SKM-1 treated with dmso at 0.1 percent for 144 hours (cell line): ENCODE measurements around the gene GPR155.
"Not testable (repeated sequence)": the region's sequence is repeated elsewhere in the genome, so short reads cannot be mapped to it uniquely, and the experiment has no call there.

Experiments
- DNase-seq: peaks from one replicate; lab custom pipeline; 2025; ENCODE audit not compliant: unreplicated experiment; lab: John Stamatoyannopoulos, UW

The GPR155 gene

GRCh38 chr2:174442546-174443510 lies 44.0 kb downstream of the GPR155 start:
- DNase-seq: no peak

- DNase-seq: no peak
Observed at GRCh38 chr2:174439950-174440349, 46.9 kb downstream of the GPR155 start.

- DNase-seq: no peak
Observed at GRCh38 chr2:174439323-174439722, 47.5 kb downstream of the GPR155 start.

GRCh38 chr2:174438146-174438886 lies 48.5 kb downstream of the GPR155 start:
- DNase-seq: no peak

- no peak for DNase-seq
Observed at GRCh38 chr2:174436351-174436750, 50.5 kb downstream of the GPR155 start.

GRCh38 chr2:174431902-174432301 lies 54.9 kb downstream of the GPR155 start:
- no peak for DNase-seq

- no peak for DNase-seq
Observed at GRCh38 chr2:174430066-174430465, 56.8 kb downstream of the GPR155 start.

GRCh38 chr2:174428214-174428613 lies 58.6 kb downstream of the GPR155 start:
- no peak for DNase-seq

- DNase-seq: no peak
Observed at GRCh38 chr2:174412256-174412655, 74.6 kb downstream of the GPR155 start.

- not testable (repeated sequence) for DNase-seq
Observed at GRCh38 chr2:174410039-174410438, 76.8 kb downstream of the GPR155 start.

GRCh38 chr2:174403628-174404027 lies 83.2 kb downstream of the GPR155 start:
- no peak for DNase-seq

GRCh38 chr2:174400853-174401252 lies 86.0 kb downstream of the GPR155 start:
- no peak for DNase-seq

- DNase-seq: no peak
Observed at GRCh38 chr2:174399171-174399570, 87.7 kb downstream of the GPR155 start.

- no peak for DNase-seq
Observed at GRCh38 chr2:174397773-174398172, 89.1 kb downstream of the GPR155 start.

- no peak for DNase-seq
Observed at GRCh38 chr2:174395969-174396630, 90.7 kb downstream of the GPR155 start.

- DNase-seq: peak; percentile 66
Observed at GRCh38 chr2:174395284-174395968, 91.4 kb downstream of the GPR155 start, which contains the start of gene SCRN3. Gene SCRN3, plus strand, starts transcription at chr2:174395730. Its CDS starts 2,554 bp downstream, at chr2:174398284.

GRCh38 chr2:174392706-174393105 lies 94.1 kb downstream of the GPR155 start:
- DNase-seq: no peak

- DNase-seq: not testable (repeated sequence)
Observed at GRCh38 chr2:174390303-174390702, 96.5 kb downstream of the GPR155 start.

- no peak for DNase-seq
Observed at GRCh38 chr2:174389542-174389941, 97.3 kb downstream of the GPR155 start.

GRCh38 chr2:174388706-174389105 lies 98.1 kb downstream of the GPR155 start:
- not testable (repeated sequence) for DNase-seq

GRCh38 chr2:174385201-174385600 lies 101.6 kb downstream of the GPR155 start:
- DNase-seq: no peak
